Stimulated activated effector memory CD8-positive, alpha-beta T cell treated with anti-CD3 and anti-CD28 coated beads, Interleukin-12 subunit alpha, Interleukin-12 subunit beta, amount 100 ng/mL, for 72 hours (primary cell): ENCODE data around the gene CAMTA2.
"Not testable (repeated sequence)": the region's sequence is repeated elsewhere in the genome, so short reads cannot be mapped to it uniquely, and the experiment has no call there.

ENCODE experiments used
- ATAC-seq: fragments of 150-1000 bp; cut with Tn5 transposase; 2 replicates; pipeline ENCODE4 v1.10.0; 2021
- DNase-seq, 2 donors: peaks; one replicate each; pipeline ENCODE4 v3.0.0; 2021 to 2022; ENCODE audit warnings: low spot score in 2 of 2
- H3K27ac Mint-ChIP-seq: one replicate; pipeline ENCODE4 v1.8.0; 2022; ENCODE audit warnings: mild to moderate bottlenecking, mixed read lengths
- H3K36me3 Mint-ChIP-seq: one replicate; pipeline ENCODE4 v1.8.0; 2022; ENCODE audit warnings: mild to moderate bottlenecking, mixed read lengths
- H3K4me1 Mint-ChIP-seq: one replicate; pipeline ENCODE4 v1.8.0; 2022; ENCODE audit warnings: mixed read lengths
- H3K4me3 Mint-ChIP-seq: one replicate; pipeline ENCODE4 v1.8.0; 2022; ENCODE audit warnings: mild to moderate bottlenecking, mixed read lengths
- H3K9me3 Mint-ChIP-seq: one replicate; pipeline ENCODE4 v1.8.0; 2022; ENCODE audit warnings: mixed read lengths

Gene CAMTA2

GRCh38 chr17:4938688-4939545 is 48.6 kb downstream of the CAMTA2 start:
- no peak for DNase-seq
- H3K36me3 Mint-ChIP-seq, result peaks cover 68% of the 10 kb centered on the region
- H3K4me1 Mint-ChIP-seq, result peaks cover 68% of the 10 kb centered on the region
- ATAC-seq, result no peak
- no peaks in the 10 kb centered on the region for H3K9me3 Mint-ChIP-seq
- peak overlapping the region; percentile 93 for H3K4me3 Mint-ChIP-seq
- peak overlapping the region; percentile 99 for H3K27ac Mint-ChIP-seq

- ATAC-seq, result no peak
- DNase-seq, result no peak
- peak overlapping the region; percentile 99 for H3K27ac Mint-ChIP-seq
- H3K9me3 Mint-ChIP-seq, result no peaks in the 10 kb centered on the region
- peak overlapping the region; percentile 93 for H3K4me3 Mint-ChIP-seq
- peaks cover 65% of the 10 kb centered on the region for H3K36me3 Mint-ChIP-seq
- peaks cover 68% of the 10 kb centered on the region for H3K4me1 Mint-ChIP-seq
Observed at GRCh38 chr17:4938069-4938491, 49.4 kb downstream of the CAMTA2 start.

- peak overlapping the region; percentile 93 for H3K4me3 Mint-ChIP-seq
- H3K36me3 Mint-ChIP-seq, result peaks cover 60% of the 10 kb centered on the region
- DNase-seq (no peak), ATAC-seq (no peak)
- peaks cover 68% of the 10 kb centered on the region for H3K4me1 Mint-ChIP-seq
- no peaks in the 10 kb centered on the region for H3K9me3 Mint-ChIP-seq
- peak overlapping the region; percentile 86 for H3K27ac Mint-ChIP-seq
Observed at GRCh38 chr17:4937553-4937952, 49.9 kb downstream of the CAMTA2 start.

GRCh38 chr17:4936436-4936835 is 51.0 kb downstream of the CAMTA2 start:
- Mint-ChIP-seq H3K4me3 (no peak overlapping the region), H3K36me3 (peaks cover 51% of the 10 kb centered on the region), H3K4me1 (peaks cover 58% of the 10 kb centered on the region), H3K9me3 (no peaks in the 10 kb centered on the region), H3K27ac (peak overlapping the region; percentile 85)
- no peak for ATAC-seq
- DNase-seq, result no peak

GRCh38 chr17:4935650-4936049 is 51.8 kb downstream of the CAMTA2 start:
- ATAC-seq (no peak), DNase-seq (no peak)
- Mint-ChIP-seq H3K36me3 (peaks cover 46% of the 10 kb centered on the region), H3K27ac (peak overlapping the region; percentile 85), H3K4me3 (no peak overlapping the region), H3K9me3 (no peaks in the 10 kb centered on the region), H3K4me1 (peaks cover 52% of the 10 kb centered on the region)

- DNase-seq, result no peak
- Mint-ChIP-seq H3K4me1 (peaks cover 52% of the 10 kb centered on the region), H3K27ac (peak overlapping the region; percentile 85), H3K36me3 (peaks cover 42% of the 10 kb centered on the region), H3K4me3 (peak overlapping the region; percentile 45), H3K9me3 (no peaks in the 10 kb centered on the region)
- ATAC-seq, result peak; percentile 73
Observed at GRCh38 chr17:4934173-4934979, 53.1 kb downstream of the CAMTA2 start.

GRCh38 chr17:4933646-4934045 is 53.8 kb downstream of the CAMTA2 start:
- ATAC-seq, result no peak
- no peaks in the 10 kb centered on the region for H3K9me3 Mint-ChIP-seq
- peak overlapping the region; percentile 45 for H3K4me3 Mint-ChIP-seq
- peaks cover 41% of the 10 kb centered on the region for H3K36me3 Mint-ChIP-seq
- peak overlapping the region; percentile 85 for H3K27ac Mint-ChIP-seq
- DNase-seq, result no peak
- H3K4me1 Mint-ChIP-seq, result peaks cover 51% of the 10 kb centered on the region

GRCh38 chr17:4932756-4933155 is 54.7 kb downstream of the CAMTA2 start:
- DNase-seq (no peak), ATAC-seq (no peak)
- H3K36me3 Mint-ChIP-seq, result peaks cover 32% of the 10 kb centered on the region
- no peaks in the 10 kb centered on the region for H3K9me3 Mint-ChIP-seq
- peak overlapping the region; percentile 30 for H3K27ac Mint-ChIP-seq
- H3K4me1 Mint-ChIP-seq, result peaks cover 44% of the 10 kb centered on the region
- H3K4me3 Mint-ChIP-seq, result no peak overlapping the region

- peaks cover 39% of the 10 kb centered on the region for H3K4me1 Mint-ChIP-seq
- no peak within 1 kb of the TSS for H3K4me3 Mint-ChIP-seq
- no peaks in the 10 kb centered on the region for H3K9me3 Mint-ChIP-seq
- ATAC-seq (no peak), DNase-seq (no peak)
- H3K36me3 Mint-ChIP-seq, result peaks cover 24% of the 10 kb centered on the region
- peak within 1 kb of the TSS; percentile 64 for H3K27ac Mint-ChIP-seq
Observed at GRCh38 chr17:4931963-4932362, 55.5 kb downstream of the CAMTA2 start, which contains the start of gene GP1BA. TSS of gene GP1BA (plus strand) at chr17:4932277. CDS start at chr17:4932605, 328 bp downstream.

- no peak for ATAC-seq
Observed at GRCh38 chr17:4928881-4929280, 58.6 kb downstream of the CAMTA2 start.

GRCh38 chr17:4926577-4927335 is 60.7 kb downstream of the CAMTA2 start:
- H3K4me3 Mint-ChIP-seq, ATAC-seq, H3K9me3 Mint-ChIP-seq, DNase-seq: not testable (repeated sequence)
- Mint-ChIP-seq H3K4me1 (peaks cover 11% of the 10 kb centered on the region), H3K27ac (peak overlapping the region; percentile 60), H3K36me3 (peaks cover 10% of the 10 kb centered on the region)

More at GRCh38 chr17:4928881-4929280, 58.6 kb downstream of the CAMTA2 start:
- Mint-ChIP-seq H3K36me3 (peaks cover 16% of the 10 kb centered on the region), H3K27ac (no peak overlapping the region), H3K9me3 (no peaks in the 10 kb centered on the region), H3K4me3 (no peak overlapping the region), H3K4me1 (peaks cover 20% of the 10 kb centered on the region)
- no peak for DNase-seq

- no peaks in the 10 kb centered on the region for H3K9me3 Mint-ChIP-seq
- ATAC-seq, result no peak
- peaks cover 12% of the 10 kb centered on the region for H3K4me1 Mint-ChIP-seq
- no peak overlapping the region for H3K4me3 Mint-ChIP-seq
- no peak overlapping the region for H3K27ac Mint-ChIP-seq
- no peak for DNase-seq
- H3K36me3 Mint-ChIP-seq, result no peaks in the 10 kb centered on the region
Observed at GRCh38 chr17:4921320-4921719, 66.2 kb downstream of the CAMTA2 start.

GRCh38 chr17:4920351-4921048 is 67.0 kb downstream of the CAMTA2 start:
- H3K36me3 Mint-ChIP-seq, result no peaks in the 10 kb centered on the region
- no peak overlapping the region for H3K4me3 Mint-ChIP-seq
- ATAC-seq (no peak), DNase-seq (no peak)
- H3K9me3 Mint-ChIP-seq, result no peaks in the 10 kb centered on the region
- H3K27ac Mint-ChIP-seq, result no peak overlapping the region
- H3K4me1 Mint-ChIP-seq, result peaks cover 11% of the 10 kb centered on the region

- Mint-ChIP-seq H3K9me3 (no peaks in the 10 kb centered on the region), H3K36me3 (no peaks in the 10 kb centered on the region), H3K4me3 (no peak overlapping the region), H3K27ac (no peak overlapping the region), H3K4me1 (peaks cover 11% of the 10 kb centered on the region)
- DNase-seq (no peak), ATAC-seq (no peak)
Observed at GRCh38 chr17:4919511-4920047, 67.9 kb downstream of the CAMTA2 start.
